ENCODE measurements around the gene HECW1. TPM values are rescaled to one million over a fixed set of nuclear protein-coding genes. Genes with fewer than 3 reads are reported as not detected.

The HECW1 gene
- total RNA-seq, 3 donors from 2014 or later = 0.48 to 1.9 (median 0.66) TPM

DNA sequence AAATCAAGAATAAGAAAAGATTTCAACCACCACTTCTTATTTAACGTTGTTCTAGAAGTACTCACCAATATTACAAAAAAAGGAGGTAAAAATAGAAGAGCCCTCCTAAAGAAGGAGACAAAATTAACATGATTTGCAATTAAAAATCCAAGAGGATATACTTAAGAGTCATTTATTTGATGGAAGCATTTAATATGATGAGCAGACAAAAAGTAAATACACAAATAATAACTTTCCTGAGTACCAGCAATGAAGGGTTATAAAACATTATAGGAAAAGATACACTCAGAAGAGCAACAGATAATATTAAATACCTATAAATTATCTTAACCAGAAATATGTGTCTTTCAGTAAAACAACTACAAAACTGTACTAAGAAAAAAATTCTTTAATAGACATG lies 363.5 kb downstream of the HECW1 start:
- DNase-seq (ENCODE audit: low spot score in 2 of 2) = no peak
- TF ChIP-seq POLR2A (IDR thresholded peaks at IDR 0.05) = no peak
- no peak for TF ChIP-seq POLR2AphosphoS5 (IDR thresholded peaks at IDR 0.05)
- TF ChIP-seq, protein P1, sequence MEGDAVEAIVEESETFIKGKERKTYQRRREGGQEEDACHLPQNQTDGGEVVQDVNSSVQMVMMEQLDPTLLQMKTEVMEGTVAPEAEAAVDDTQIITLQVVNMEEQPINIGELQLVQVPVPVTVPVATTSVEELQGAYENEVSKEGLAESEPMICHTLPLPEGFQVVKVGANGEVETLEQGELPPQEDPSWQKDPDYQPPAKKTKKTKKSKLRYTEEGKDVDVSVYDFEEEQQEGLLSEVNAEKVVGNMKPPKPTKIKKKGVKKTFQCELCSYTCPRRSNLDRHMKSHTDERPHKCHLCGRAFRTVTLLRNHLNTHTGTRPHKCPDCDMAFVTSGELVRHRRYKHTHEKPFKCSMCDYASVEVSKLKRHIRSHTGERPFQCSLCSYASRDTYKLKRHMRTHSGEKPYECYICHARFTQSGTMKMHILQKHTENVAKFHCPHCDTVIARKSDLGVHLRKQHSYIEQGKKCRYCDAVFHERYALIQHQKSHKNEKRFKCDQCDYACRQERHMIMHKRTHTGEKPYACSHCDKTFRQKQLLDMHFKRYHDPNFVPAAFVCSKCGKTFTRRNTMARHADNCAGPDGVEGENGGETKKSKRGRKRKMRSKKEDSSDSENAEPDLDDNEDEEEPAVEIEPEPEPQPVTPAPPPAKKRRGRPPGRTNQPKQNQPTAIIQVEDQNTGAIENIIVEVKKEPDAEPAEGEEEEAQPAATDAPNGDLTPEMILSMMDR (IDR thresholded peaks at IDR 0.05) = no peak
- Histone ChIP-seq H3K9me3 (no peaks in the 10 kb centered on the region), H3K4me3 (no peak overlapping the region), H3K4me1 (no peaks in the 10 kb centered on the region), H3K27ac (no peak overlapping the region), H3K27me3 (no peaks in the 10 kb centered on the region), H3K36me3 (no peaks in the 10 kb centered on the region)
- intact Hi-C loops (cut with DNase I; ENCODE audit: low total_unique reads) = no loop called here

DNA sequence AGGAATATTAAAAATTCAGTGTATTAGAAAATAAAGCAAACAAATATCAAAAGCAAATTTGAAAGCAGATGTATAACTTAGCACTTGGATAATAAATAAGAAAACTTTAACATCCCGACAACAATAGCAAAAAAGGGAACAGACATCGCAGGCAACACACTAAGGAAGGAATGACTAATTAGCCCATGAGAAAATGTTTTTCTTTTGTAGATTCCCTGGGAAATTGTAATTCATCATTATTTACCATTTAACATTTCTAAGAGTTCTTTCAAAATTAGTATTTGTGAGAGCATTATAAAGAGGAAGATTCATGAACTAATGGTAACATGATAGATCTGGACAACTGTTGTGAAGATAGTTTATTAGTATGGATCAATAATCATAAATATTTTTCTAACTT lies 364.4 kb downstream of the HECW1 start:
- intact Hi-C loops (cut with DNase I; ENCODE audit: low total_unique reads) = no loop called here
- TF ChIP-seq POLR2AphosphoS5 (IDR thresholded peaks at IDR 0.05) (no peak), POLR2A (IDR thresholded peaks at IDR 0.05) (no peak)
- TF ChIP-seq, protein P1 (IDR thresholded peaks at IDR 0.05) = no peak
- H3K27me3 ChIP-seq = no peaks in the 10 kb centered on the region
- no peaks in the 10 kb centered on the region for H3K9me3 ChIP-seq
- DNase-seq (ENCODE audit: low spot score in 2 of 2) = no peak
- H3K4me3 ChIP-seq = no peak overlapping the region
- H3K27ac ChIP-seq = no peak overlapping the region
- no peaks in the 10 kb centered on the region for H3K36me3 ChIP-seq
- no peaks in the 10 kb centered on the region for H3K4me1 ChIP-seq

DNA sequence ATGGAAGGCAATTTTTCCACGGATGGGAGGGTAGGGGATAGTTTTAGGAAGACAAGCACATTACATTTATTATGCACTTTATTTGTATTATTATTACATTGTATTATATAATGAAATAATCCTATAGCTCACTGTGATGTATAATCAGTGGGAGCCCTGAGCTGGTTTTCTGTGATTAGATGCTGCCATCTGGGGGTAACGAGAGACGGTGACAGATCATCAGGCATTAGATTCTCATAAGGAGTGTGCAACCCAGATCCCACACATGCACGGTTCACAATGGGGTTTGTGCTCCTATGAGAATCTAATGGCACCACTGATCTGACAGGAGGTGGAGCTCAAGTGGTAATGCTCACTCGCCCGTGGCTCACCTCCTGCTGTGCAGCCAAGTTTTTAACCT lies 366.6 kb downstream of the HECW1 start:
- Histone ChIP-seq H3K27me3 (no peaks in the 10 kb centered on the region), H3K4me1 (no peaks in the 10 kb centered on the region), H3K9me3 (no peaks in the 10 kb centered on the region), H3K27ac (no peak overlapping the region), H3K36me3 (no peaks in the 10 kb centered on the region), H3K4me3 (no peak overlapping the region)
- intact Hi-C loops (cut with DNase I; ENCODE audit: low total_unique reads) = no loop called here
- no peak for DNase-seq (ENCODE audit: low spot score in 2 of 2)
- TF ChIP-seq POLR2AphosphoS5 (IDR thresholded peaks at IDR 0.05) = no peak
- TF ChIP-seq, protein P1 (IDR thresholded peaks at IDR 0.05) = no peak
- no peak for TF ChIP-seq POLR2A (IDR thresholded peaks at IDR 0.05)

DNA sequence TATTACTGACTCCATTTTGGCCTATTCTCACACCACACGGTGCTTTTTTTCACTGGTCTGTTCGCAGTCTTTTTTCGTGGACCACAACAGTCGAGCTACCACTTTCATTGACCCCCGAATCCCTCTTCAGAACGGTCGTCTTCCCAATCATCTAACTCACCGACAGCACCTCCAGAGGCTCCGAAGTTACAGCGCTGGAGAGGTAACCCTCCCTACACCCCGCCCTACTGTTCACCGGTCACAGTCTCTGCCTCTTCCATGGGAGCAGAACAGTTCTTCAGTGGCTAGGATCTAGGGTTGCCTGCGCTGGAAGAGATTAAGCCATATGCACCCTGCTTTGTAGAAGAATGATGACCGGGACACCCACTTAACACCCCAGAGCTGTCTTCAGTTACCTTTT lies 367.1 kb downstream of the HECW1 start:
- intact Hi-C loops (cut with DNase I; ENCODE audit: low total_unique reads) = no loop called here
- Histone ChIP-seq H3K9me3 (no peaks in the 10 kb centered on the region), H3K36me3 (no peaks in the 10 kb centered on the region), H3K27me3 (no peaks in the 10 kb centered on the region), H3K4me3 (no peak overlapping the region), H3K27ac (no peak overlapping the region), H3K4me1 (no peaks in the 10 kb centered on the region)
- no peak for DNase-seq (ENCODE audit: low spot score in 2 of 2)
- TF ChIP-seq POLR2A (IDR thresholded peaks at IDR 0.05) = no peak
- TF ChIP-seq, protein P1 (IDR thresholded peaks at IDR 0.05) = no peak
- no peak for TF ChIP-seq POLR2AphosphoS5 (IDR thresholded peaks at IDR 0.05)

DNA sequence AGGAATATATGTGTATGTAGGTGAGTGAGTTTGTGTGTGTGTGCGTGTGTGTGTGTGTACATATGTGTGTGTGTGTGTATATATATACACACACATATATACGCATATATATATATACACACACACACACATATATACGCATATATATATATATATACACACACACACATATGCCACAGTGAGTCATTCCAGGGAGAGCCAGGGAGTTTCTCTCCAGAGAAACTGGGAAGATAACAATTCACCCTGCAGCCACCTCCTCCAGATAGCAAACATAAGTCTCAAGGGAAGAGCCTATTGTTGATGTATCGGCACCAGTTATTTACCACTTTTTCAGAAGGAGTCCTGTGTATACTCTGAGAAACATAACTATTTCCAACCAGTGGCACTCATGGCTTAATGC lies 368.1 kb downstream of the HECW1 start:
- Histone ChIP-seq H3K27ac (no peak overlapping the region), H3K4me1 (no peaks in the 10 kb centered on the region), H3K4me3 (no peak overlapping the region), H3K27me3 (no peaks in the 10 kb centered on the region), H3K36me3 (no peaks in the 10 kb centered on the region), H3K9me3 (no peaks in the 10 kb centered on the region)
- intact Hi-C loops (cut with DNase I; ENCODE audit: low total_unique reads) = no loop called here
- DNase-seq (ENCODE audit: low spot score in 2 of 2) = no peak
- TF ChIP-seq POLR2AphosphoS5 (IDR thresholded peaks at IDR 0.05) (no peak), POLR2A (IDR thresholded peaks at IDR 0.05) (no peak)
- TF ChIP-seq, protein P1 (IDR thresholded peaks at IDR 0.05) = no peak

Measured in breast epithelium (tissue), 4 donors.